C4-2B (cell line): ENCODE results near the gene TMX4.
"Not testable (repeated sequence)": the region's sequence is repeated elsewhere in the genome, so short reads cannot be mapped to it uniquely, and the experiment has no call there.

Experiments used
- H3K27ac ChIP-seq: fragments of 450-650 bp; 2 replicates; pipeline ENCODE4 v1.5.1; 2017
- CTCF ChIP-seq: fragments of 450-650 bp; conservative IDR thresholded peaks from 2 replicates; pipeline ENCODE4 v1.5.1; 2017; ENCODE audit warnings: mild to moderate bottlenecking
- ZFX ChIP-seq: fragments of 450-650 bp; IDR thresholded peaks from 2 replicates; pipeline ENCODE4 v1.6.1; 2017

The TMX4 gene

GRCh38 chr20:8036771-8037170, 17.2 kb upstream of the TMX4 start:
- no peak overlapping the region for H3K27ac ChIP-seq
- TF ChIP-seq CTCF (no peak), ZFX (no peak)

GRCh38 chr20:8033151-8033841, 13.7 kb upstream of the TMX4 start:
- H3K27ac ChIP-seq, result no peak overlapping the region
- no peak for TF ChIP-seq CTCF
- TF ChIP-seq ZFX, result no peak

- no peak overlapping the region for H3K27ac ChIP-seq
- no peak for TF ChIP-seq CTCF
- no peak for TF ChIP-seq ZFX
Observed at GRCh38 chr20:8032499-8032898, 12.9 kb upstream of the TMX4 start.

- not testable (repeated sequence) for H3K27ac ChIP-seq
Observed at GRCh38 chr20:8031539-8031938, 12.0 kb upstream of the TMX4 start.

- no peak overlapping the region for H3K27ac ChIP-seq
- TF ChIP-seq ZFX (no peak), CTCF (no peak)
Observed at GRCh38 chr20:8021541-8022269, 2.1 kb upstream of the TMX4 start.

GRCh38 chr20:8020314-8021079, 936 bp upstream of the TMX4 start:
- H3K27ac ChIP-seq, result no peak overlapping the region
- TF ChIP-seq CTCF (no peak), ZFX (no peak)

- H3K27ac ChIP-seq, result peak overlapping the region; percentile 97
Observed at GRCh38 chr20:8019998-8020247, 362 bp upstream of the TMX4 start.

More at GRCh38 chr20:8019998-8020247, 362 bp upstream of the TMX4 start:
- no peak for TF ChIP-seq CTCF
- TF ChIP-seq ZFX, result no peak
